ENCODE results near the gene MLF1. TPM values are rescaled to one million over a fixed set of nuclear protein-coding genes. Genes with fewer than 3 reads are reported as not detected.

Gene MLF1
- total RNA-seq, 1 donor from 2014 or later = 10.3 TPM

GRCh38 chr3:158649791-158650190 is 78.8 kb downstream of the MLF1 start:
- Mint-ChIP-seq H3K27me3 (ENCODE audit: low read depth) (no peaks in the 10 kb centered on the region), H3K36me3 (peaks cover 12% of the 10 kb centered on the region), H3K4me3 (no peak overlapping the region), H3K9me3 (no peaks in the 10 kb centered on the region), H3K4me1 (peaks cover 6% of the 10 kb centered on the region), H3K27ac (no peak overlapping the region)
- DNase-seq (ENCODE audit: low spot score in 2 of 2, unreplicated experiment in 2 of 2) = no peak
- no peak for TF ChIP-seq CTCF (IDR thresholded peaks at IDR 0.05; ENCODE audit: unreplicated experiment)

GRCh38 chr3:158651192-158651591 is 80.2 kb downstream of the MLF1 start:
- peaks cover 17% of the 10 kb centered on the region for H3K36me3 Mint-ChIP-seq
- no peak for TF ChIP-seq CTCF (IDR thresholded peaks at IDR 0.05; ENCODE audit: unreplicated experiment)
- H3K4me3 Mint-ChIP-seq = no peak overlapping the region
- H3K27ac Mint-ChIP-seq = no peak overlapping the region
- no peaks in the 10 kb centered on the region for H3K9me3 Mint-ChIP-seq
- DNase-seq (ENCODE audit: low spot score in 2 of 2, unreplicated experiment in 2 of 2) = no peak
- no peaks in the 10 kb centered on the region for H3K27me3 Mint-ChIP-seq (ENCODE audit: low read depth)
- no peaks in the 10 kb centered on the region for H3K4me1 Mint-ChIP-seq

- no peak for DNase-seq (ENCODE audit: low spot score in 2 of 2, unreplicated experiment in 2 of 2)
- H3K27ac Mint-ChIP-seq = no peak overlapping the region
- TF ChIP-seq CTCF (IDR thresholded peaks at IDR 0.05; ENCODE audit: unreplicated experiment) = no peak
- H3K36me3 Mint-ChIP-seq = peaks cover 22% of the 10 kb centered on the region
- no peaks in the 10 kb centered on the region for H3K27me3 Mint-ChIP-seq (ENCODE audit: low read depth)
- H3K4me3 Mint-ChIP-seq = no peak overlapping the region
- no peaks in the 10 kb centered on the region for H3K9me3 Mint-ChIP-seq
- H3K4me1 Mint-ChIP-seq = no peaks in the 10 kb centered on the region
Measured at GRCh38 chr3:158652463-158652862, 81.5 kb downstream of the MLF1 start.

Other genes starting within 250 kb of the MLF1 start
- 36.6 to 40.0 TPM (median 37.2 TPM) in 3 replicates for gene GFM1, start 73.3 kb downstream of the MLF1 start, total RNA-seq
- 42.6 to 46.7 TPM (median 46.7 TPM) in 3 replicates for gene LXN, start 101.5 kb downstream of the MLF1 start, total RNA-seq
- 48.9 to 53.0 TPM (median 51.9 TPM) in 3 replicates for gene RARRES1, start 161.3 kb downstream of the MLF1 start, total RNA-seq
- gene MFSD1, start 230.9 kb downstream of the MLF1 start, total RNA-seq = 30.9 to 32.2 TPM (median 31.5 TPM) in 3 replicates